Vagina (tissue), 2 donors: ENCODE data around the gene STARD3.

Experiments
- POLR2A ChIP-seq, 2 donors: fragments of 450-650 bp; IDR thresholded peaks; one replicate each; pipeline ENCODE4 v1.6.1; 2017; ENCODE audit warnings: antibody characterized with exemption in 2 of 2, mild to moderate bottlenecking in 2 of 2, moderate library complexity in 2 of 2
- TF ChIP-seq, protein P1 (sequence below), 3 experiments: fragments of 450-650 bp in 2 of 3; fragments of 200-600 bp in 1 of 3; sonication (generic) in 1 of 3; IDR thresholded peaks; one replicate each; pipeline ENCODE4 v1.5.1; 2017 to 2019; ENCODE audit warnings: antibody characterized with exemption in 3 of 3, mild to moderate bottlenecking in 2 of 3, moderate library complexity in 2 of 3

DNA sequence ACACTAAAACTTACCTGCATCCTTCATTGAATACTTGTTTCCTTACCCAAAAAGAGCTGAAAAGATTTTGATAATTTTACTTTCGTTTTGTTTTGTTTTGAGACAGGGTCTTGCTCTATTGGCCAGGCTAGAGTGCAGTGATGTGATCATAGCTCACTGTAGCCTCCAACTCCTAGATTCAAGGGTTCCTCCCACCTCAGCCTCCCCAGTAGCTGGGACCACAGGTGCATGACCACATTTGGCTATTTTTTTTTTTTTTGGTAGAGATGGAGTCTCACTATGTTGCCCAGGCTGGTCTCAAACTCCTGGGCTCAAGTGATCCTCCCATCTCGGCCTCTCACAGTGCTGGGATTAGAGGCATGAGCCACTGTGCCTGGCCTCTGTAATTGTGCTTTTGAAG, 18.2 kb downstream of the STARD3 start:
- TF ChIP-seq, protein P1, sequence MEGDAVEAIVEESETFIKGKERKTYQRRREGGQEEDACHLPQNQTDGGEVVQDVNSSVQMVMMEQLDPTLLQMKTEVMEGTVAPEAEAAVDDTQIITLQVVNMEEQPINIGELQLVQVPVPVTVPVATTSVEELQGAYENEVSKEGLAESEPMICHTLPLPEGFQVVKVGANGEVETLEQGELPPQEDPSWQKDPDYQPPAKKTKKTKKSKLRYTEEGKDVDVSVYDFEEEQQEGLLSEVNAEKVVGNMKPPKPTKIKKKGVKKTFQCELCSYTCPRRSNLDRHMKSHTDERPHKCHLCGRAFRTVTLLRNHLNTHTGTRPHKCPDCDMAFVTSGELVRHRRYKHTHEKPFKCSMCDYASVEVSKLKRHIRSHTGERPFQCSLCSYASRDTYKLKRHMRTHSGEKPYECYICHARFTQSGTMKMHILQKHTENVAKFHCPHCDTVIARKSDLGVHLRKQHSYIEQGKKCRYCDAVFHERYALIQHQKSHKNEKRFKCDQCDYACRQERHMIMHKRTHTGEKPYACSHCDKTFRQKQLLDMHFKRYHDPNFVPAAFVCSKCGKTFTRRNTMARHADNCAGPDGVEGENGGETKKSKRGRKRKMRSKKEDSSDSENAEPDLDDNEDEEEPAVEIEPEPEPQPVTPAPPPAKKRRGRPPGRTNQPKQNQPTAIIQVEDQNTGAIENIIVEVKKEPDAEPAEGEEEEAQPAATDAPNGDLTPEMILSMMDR (IDR thresholded peaks at IDR 0.05), result no peak
- TF ChIP-seq POLR2A (IDR thresholded peaks at IDR 0.05), result no peak
